ENCODE data around the gene SNCAIP.

SNCAIP gene

DNA sequence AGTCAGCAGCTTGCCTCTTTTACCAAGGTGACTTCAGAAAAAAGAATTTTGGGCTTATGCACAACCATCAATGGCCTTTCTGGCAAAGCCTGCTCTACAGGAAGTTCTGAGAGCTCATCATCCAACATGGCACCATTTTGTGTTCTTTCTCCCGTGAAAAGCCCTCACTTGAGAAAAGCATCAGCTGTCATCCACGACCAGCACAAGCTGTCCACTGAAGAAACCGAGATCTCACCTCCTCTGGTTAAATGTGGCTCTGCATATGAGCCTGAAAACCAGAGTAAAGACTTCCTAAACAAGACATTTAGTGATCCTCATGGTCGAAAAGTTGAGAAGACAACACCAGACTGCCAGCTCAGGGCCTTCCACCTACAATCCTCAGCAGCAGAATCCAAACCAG lies 111.2 kb downstream of the SNCAIP start:
- TF ChIP-seq, protein P1, sequence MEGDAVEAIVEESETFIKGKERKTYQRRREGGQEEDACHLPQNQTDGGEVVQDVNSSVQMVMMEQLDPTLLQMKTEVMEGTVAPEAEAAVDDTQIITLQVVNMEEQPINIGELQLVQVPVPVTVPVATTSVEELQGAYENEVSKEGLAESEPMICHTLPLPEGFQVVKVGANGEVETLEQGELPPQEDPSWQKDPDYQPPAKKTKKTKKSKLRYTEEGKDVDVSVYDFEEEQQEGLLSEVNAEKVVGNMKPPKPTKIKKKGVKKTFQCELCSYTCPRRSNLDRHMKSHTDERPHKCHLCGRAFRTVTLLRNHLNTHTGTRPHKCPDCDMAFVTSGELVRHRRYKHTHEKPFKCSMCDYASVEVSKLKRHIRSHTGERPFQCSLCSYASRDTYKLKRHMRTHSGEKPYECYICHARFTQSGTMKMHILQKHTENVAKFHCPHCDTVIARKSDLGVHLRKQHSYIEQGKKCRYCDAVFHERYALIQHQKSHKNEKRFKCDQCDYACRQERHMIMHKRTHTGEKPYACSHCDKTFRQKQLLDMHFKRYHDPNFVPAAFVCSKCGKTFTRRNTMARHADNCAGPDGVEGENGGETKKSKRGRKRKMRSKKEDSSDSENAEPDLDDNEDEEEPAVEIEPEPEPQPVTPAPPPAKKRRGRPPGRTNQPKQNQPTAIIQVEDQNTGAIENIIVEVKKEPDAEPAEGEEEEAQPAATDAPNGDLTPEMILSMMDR (IDR thresholded peaks at IDR 0.05; ENCODE audit: low read depth, low read length, missing control alignments) = no peak
- H3K4me3 ChIP-seq (ENCODE audit: low read depth, low read length) = no peak overlapping the region
- DNase-seq (ENCODE audit: low read depth) = no peak

DNA sequence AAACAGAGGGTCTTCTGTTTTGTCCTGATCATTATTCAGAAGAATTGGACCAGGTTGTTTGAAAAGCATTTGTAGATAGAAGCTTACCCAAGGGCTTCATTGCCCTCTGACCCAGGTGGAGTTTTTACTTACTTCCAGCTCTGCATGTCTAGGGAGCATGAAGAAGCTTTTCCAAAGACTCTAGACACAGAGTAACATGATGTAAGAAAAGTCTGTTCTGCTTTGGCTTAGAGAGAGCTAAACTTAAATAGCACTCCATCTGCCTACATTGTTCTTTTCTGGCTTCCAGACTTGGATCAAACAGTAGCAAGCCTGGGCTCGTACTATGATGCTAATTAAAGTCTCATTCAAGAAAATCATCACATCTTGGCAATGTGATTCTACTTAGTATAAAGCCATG lies 112.1 kb downstream of the SNCAIP start:
- H3K4me3 ChIP-seq (ENCODE audit: low read depth, low read length) = no peak overlapping the region
- TF ChIP-seq, protein P1 (IDR thresholded peaks at IDR 0.05; ENCODE audit: low read depth, low read length, missing control alignments) = no peak
- DNase-seq (ENCODE audit: low read depth) = no peak

DNA sequence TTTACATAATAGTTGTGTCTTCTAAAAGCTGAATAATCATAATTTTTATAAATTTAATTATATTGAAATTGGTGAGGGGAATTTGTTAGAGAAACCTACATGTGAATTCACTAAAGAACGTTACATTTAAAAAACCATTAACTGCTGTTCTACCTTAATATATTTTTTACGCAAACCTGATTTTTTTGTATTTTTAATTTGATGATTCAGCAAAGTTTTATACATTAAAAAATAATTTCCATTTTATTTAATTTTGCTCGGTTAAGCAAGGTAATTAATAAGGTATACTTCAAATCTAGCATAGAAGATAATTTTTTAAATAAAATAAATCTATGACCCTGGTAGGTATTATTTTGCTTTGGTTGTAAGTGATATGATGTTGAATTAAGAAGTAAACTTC lies 114.3 kb downstream of the SNCAIP start:
- TF ChIP-seq, protein P1 (IDR thresholded peaks at IDR 0.05; ENCODE audit: low read depth, low read length, missing control alignments) = no peak
- H3K4me3 ChIP-seq (ENCODE audit: low read depth, low read length) = no peak overlapping the region
- DNase-seq (ENCODE audit: low read depth) = no peak

DNA sequence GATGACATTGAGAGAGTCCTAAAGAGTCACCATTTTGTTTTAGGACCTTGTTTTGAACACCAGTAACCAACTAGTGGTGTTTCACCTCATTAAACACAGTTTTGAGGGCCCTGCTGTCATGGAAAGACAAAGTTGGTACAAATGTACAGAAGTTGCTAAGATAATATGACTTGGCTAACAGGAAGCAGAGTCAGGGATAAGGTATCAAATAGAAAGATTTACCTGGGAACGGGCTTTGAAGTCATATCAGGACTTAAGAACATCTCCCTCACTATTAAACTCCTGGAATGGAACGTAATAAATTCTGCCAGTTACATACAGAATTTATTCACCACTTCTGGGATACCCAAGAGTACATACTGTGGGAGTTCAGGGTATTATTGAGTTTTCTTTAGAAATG lies 115.6 kb downstream of the SNCAIP start:
- H3K4me3 ChIP-seq (ENCODE audit: low read depth, low read length) = no peak overlapping the region
- DNase-seq (ENCODE audit: low read depth) = no peak
- TF ChIP-seq, protein P1 (IDR thresholded peaks at IDR 0.05; ENCODE audit: low read depth, low read length, missing control alignments) = no peak

DNA sequence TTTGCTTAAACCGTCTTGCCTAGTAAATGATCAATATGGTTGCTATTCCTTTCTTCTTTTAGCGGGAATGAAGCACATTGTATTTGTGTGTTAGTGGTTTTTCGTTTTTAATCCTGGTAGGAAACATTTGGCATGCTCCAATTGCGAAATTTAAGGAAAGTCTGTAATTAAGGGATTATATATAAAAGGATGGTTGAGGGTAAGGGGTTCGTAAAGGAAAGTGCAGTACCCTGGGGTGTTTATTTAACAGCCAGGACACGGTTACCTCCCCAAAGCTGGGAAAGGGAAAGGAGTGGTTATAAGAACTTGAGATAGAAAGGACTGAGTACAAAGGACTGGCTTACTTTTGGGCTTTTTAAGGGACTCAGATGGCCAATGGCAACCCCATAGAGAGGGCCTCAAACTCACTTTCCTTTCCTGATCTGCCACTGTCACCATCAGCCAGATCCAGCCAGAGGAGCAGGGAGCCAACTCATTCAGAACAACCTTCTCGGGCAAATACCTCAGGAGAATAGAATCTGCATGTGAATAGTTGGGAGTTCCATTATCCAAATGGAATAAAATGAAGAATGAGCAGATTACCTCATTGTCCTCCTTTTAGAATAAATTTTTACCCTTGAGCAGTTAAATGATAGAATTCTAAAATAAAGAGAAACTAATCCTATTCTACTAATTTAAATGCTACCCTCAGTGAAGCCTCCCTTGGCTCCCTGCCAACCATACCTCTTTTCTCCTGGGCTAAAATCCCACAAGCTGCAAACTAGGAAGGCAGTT lies 117.7 kb downstream of the SNCAIP start:
- H3K4me3 ChIP-seq (ENCODE audit: low read depth, low read length) = no peak overlapping the region
- DNase-seq (ENCODE audit: low read depth) = no peak
- TF ChIP-seq, protein P1 (IDR thresholded peaks at IDR 0.05; ENCODE audit: low read depth, low read length, missing control alignments) = no peak

DNA sequence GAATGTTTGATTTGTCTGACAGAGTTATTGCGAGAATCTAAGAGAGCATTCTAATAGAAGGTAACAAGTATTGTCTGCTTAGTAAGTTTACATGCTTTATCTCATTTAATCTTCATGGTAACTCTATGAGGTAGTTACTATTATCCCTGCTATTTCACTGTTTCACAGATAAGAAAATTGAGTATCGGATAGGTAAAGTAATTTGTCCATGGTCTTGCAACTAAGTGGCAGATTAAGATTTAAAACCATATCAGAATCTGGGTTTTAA lies 118.2 kb downstream of the SNCAIP start:
- no peak overlapping the region for H3K4me3 ChIP-seq (ENCODE audit: low read depth, low read length)
- TF ChIP-seq, protein P1 (IDR thresholded peaks at IDR 0.05; ENCODE audit: low read depth, low read length, missing control alignments) = no peak
- no peak for DNase-seq (ENCODE audit: low read depth)

DNA sequence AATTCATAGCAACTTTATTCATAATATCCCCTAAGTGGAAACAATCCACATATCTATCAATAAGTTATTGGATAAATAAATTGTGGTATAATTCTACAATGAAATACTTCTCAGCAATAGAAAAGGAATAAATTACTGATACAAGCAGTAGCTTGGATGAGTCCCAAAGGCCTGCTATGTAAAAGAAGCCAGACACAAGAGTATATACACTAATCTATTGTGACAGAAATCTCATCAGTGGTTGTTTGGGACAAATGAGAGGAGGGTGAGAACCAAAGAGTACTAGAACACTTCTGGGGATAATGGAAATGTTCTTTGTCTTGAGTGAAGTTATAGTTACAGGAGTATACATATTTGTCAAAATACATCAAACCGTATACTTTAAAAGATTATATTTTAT lies 119.3 kb downstream of the SNCAIP start:
- TF ChIP-seq, protein P1 (IDR thresholded peaks at IDR 0.05; ENCODE audit: low read depth, low read length, missing control alignments) = no peak
- no peak for DNase-seq (ENCODE audit: low read depth)
- H3K4me3 ChIP-seq (ENCODE audit: low read depth, low read length) = no peak overlapping the region
